Measurements from ENCODE around the gene CBX8.

CBX8 gene

GRCh38 chr17:79748295-79749099 lies 48.4 kb downstream of the CBX8 start:
- DNase-seq: no peak

- DNase-seq: no peak
Measured at GRCh38 chr17:79747508-79748294, 49.2 kb downstream of the CBX8 start.

DNA sequence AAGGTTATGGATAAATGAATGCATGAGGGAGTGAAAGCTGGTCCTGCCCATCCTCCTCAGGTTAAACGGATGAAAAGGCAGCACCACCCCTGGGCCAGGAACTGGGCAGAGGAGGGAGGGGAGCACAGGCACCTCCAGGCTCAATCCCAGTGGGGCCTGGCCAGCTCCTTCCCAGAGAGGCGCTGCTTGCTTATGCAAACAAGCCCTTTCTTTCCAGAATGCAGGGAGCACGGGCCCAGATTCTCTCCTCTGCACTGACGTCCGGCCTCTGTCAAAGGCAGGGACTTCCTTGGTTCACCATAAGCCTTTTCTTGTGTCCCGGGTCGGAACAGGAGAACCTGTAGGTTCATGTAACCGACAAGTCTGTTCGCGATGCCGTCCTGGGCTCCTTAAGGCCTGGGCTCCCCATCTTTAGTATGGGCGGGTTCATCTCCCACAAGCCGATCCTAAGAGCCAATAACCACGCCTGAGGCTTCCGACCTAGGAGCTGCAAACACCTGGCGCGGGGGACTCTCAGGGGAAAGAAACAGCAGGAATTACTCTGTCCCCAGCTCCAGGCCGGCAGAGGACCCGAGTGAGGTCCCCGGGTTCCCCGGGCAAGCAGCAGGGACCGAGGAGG lies 49.9 kb downstream of the CBX8 start:
- no peak for DNase-seq

DNA sequence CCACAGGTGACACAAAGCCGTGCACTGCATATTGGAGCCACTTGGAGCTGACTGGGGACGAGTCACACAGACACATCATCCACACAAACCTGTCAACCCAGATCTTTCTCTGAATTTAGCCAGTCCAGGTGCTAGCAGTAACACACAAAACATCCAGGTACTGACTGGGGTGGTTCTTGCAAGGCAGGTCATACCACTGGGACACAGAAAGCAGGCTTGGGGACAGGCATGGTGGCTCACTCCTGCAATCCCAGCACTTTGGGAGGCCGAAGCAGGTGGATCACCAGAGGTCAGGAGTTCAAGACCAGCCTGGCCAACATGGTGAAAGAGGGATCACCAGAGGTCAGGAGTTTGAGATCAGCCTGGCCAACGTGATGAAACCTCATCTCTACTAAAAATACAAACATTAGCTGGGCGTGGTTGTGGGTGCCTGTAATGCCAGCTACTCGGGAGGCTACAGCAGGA lies 51.2 kb downstream of the CBX8 start:
- no peak for DNase-seq

- DNase-seq: no peak
Measured at GRCh38 chr17:79743614-79744013, 53.3 kb downstream of the CBX8 start.

- DNase-seq: no peak
Measured at GRCh38 chr17:79742951-79743476, 53.9 kb downstream of the CBX8 start.

- no peak for DNase-seq
Measured at GRCh38 chr17:79742589-79742918, 54.3 kb downstream of the CBX8 start.

Data from HCEC 1CT (cell line).